CD4-positive, alpha-beta T cell treated with Interleukin-15 for 1 hour (primary cell): ENCODE results near the gene DCBLD2.

Source experiments
- DNase-seq: peaks from one replicate; pipeline ENCODE4 v3.0.0-alpha.2; 2020

Gene DCBLD2

GRCh38 chr3:98827221-98827920, 74.1 kb downstream of the DCBLD2 start:
- DNase-seq: no peak

- no peak for DNase-seq
Measured at GRCh38 chr3:98826126-98826525, 75.4 kb downstream of the DCBLD2 start.

- no peak for DNase-seq
Measured at GRCh38 chr3:98824256-98824655, 77.2 kb downstream of the DCBLD2 start.

- DNase-seq: no peak
Measured at GRCh38 chr3:98823791-98824190, 77.7 kb downstream of the DCBLD2 start.

- no peak for DNase-seq
Measured at GRCh38 chr3:98821063-98821462, 80.4 kb downstream of the DCBLD2 start.

- no peak for DNase-seq
Measured at GRCh38 chr3:98817547-98818041, 83.9 kb downstream of the DCBLD2 start.

- no peak for DNase-seq
Measured at GRCh38 chr3:98814817-98815420, 86.6 kb downstream of the DCBLD2 start.

GRCh38 chr3:98812851-98813374, 88.6 kb downstream of the DCBLD2 start:
- DNase-seq: no peak

GRCh38 chr3:98811048-98811447, 90.4 kb downstream of the DCBLD2 start:
- no peak for DNase-seq

GRCh38 chr3:98809557-98809956, 91.9 kb downstream of the DCBLD2 start:
- DNase-seq: no peak

GRCh38 chr3:98808071-98808470, 93.4 kb downstream of the DCBLD2 start:
- DNase-seq: no peak

GRCh38 chr3:98807561-98807960, 93.9 kb downstream of the DCBLD2 start:
- no peak for DNase-seq

GRCh38 chr3:98807011-98807410, 94.5 kb downstream of the DCBLD2 start:
- no peak for DNase-seq

GRCh38 chr3:98806521-98806920, 95.0 kb downstream of the DCBLD2 start:
- no peak for DNase-seq

- no peak for DNase-seq
Measured at GRCh38 chr3:98805571-98805970, 95.9 kb downstream of the DCBLD2 start.

- no peak for DNase-seq
Measured at GRCh38 chr3:98801043-98801747, 100.3 kb downstream of the DCBLD2 start.

GRCh38 chr3:98800401-98800800, 101.1 kb downstream of the DCBLD2 start:
- DNase-seq: no peak

GRCh38 chr3:98799479-98799878, 102.0 kb downstream of the DCBLD2 start:
- DNase-seq: no peak

GRCh38 chr3:98798820-98799219, 102.7 kb downstream of the DCBLD2 start:
- no peak for DNase-seq

- DNase-seq: no peak
Measured at GRCh38 chr3:98797905-98798304, 103.6 kb downstream of the DCBLD2 start.

GRCh38 chr3:98796334-98796733, 105.2 kb downstream of the DCBLD2 start:
- no peak for DNase-seq

GRCh38 chr3:98793971-98794370, 107.5 kb downstream of the DCBLD2 start:
- DNase-seq: no peak
